ENCODE results near the gene KAZN. TPM values are rescaled to one million over a fixed set of nuclear protein-coding genes. Genes with fewer than 3 reads are reported as not detected.

Gene KAZN
- total RNA-seq, 1 donor from 2014 or later = 21.2 TPM

- Histone ChIP-seq H3K27me3 (ENCODE audit: low read depth) (peaks cover 38% of the 10 kb centered on the region), H3K27ac (no peak overlapping the region), H3K36me3 (no peaks in the 10 kb centered on the region), H3K9me3 (no peaks in the 10 kb centered on the region), H3K4me1 (no peaks in the 10 kb centered on the region), H3K4me3 (peak overlapping the region; percentile 51)
- TF ChIP-seq, protein P1, sequence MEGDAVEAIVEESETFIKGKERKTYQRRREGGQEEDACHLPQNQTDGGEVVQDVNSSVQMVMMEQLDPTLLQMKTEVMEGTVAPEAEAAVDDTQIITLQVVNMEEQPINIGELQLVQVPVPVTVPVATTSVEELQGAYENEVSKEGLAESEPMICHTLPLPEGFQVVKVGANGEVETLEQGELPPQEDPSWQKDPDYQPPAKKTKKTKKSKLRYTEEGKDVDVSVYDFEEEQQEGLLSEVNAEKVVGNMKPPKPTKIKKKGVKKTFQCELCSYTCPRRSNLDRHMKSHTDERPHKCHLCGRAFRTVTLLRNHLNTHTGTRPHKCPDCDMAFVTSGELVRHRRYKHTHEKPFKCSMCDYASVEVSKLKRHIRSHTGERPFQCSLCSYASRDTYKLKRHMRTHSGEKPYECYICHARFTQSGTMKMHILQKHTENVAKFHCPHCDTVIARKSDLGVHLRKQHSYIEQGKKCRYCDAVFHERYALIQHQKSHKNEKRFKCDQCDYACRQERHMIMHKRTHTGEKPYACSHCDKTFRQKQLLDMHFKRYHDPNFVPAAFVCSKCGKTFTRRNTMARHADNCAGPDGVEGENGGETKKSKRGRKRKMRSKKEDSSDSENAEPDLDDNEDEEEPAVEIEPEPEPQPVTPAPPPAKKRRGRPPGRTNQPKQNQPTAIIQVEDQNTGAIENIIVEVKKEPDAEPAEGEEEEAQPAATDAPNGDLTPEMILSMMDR (IDR thresholded peaks at IDR 0.05) = no peak
- intact Hi-C loops (cut with DNase I) = no loop called here
- no peak for DNase-seq
- ATAC-seq = no peak
Observed at GRCh38 chr1:14600405-14601112, 2.1 kb downstream of the KAZN start.

- H3K4me1 ChIP-seq = no peaks in the 10 kb centered on the region
- TF ChIP-seq, protein P1 (IDR thresholded peaks at IDR 0.05) = no peak
- no peak overlapping the region for H3K27ac ChIP-seq
- intact Hi-C loops (cut with DNase I) = no loop called here
- no peak overlapping the region for H3K4me3 ChIP-seq
- no peaks in the 10 kb centered on the region for H3K36me3 ChIP-seq
- peaks cover 34% of the 10 kb centered on the region for H3K27me3 ChIP-seq (ENCODE audit: low read depth)
- no peaks in the 10 kb centered on the region for H3K9me3 ChIP-seq
- DNase-seq = no peak
- ATAC-seq = no peak
Observed at GRCh38 chr1:14602136-14602535, 3.7 kb downstream of the KAZN start.

- no peaks in the 10 kb centered on the region for H3K4me1 ChIP-seq
- no peaks in the 10 kb centered on the region for H3K36me3 ChIP-seq
- DNase-seq = no peak
- ATAC-seq = no peak
- H3K9me3 ChIP-seq = no peaks in the 10 kb centered on the region
- TF ChIP-seq, protein P1 (IDR thresholded peaks at IDR 0.05) = no peak
- intact Hi-C loops (cut with DNase I) = no loop called here
- peaks cover 24% of the 10 kb centered on the region for H3K27me3 ChIP-seq (ENCODE audit: low read depth)
- H3K4me3 ChIP-seq = no peak overlapping the region
- H3K27ac ChIP-seq = no peak overlapping the region
Observed at GRCh38 chr1:14603645-14604044, 5.2 kb downstream of the KAZN start.

DNA sequence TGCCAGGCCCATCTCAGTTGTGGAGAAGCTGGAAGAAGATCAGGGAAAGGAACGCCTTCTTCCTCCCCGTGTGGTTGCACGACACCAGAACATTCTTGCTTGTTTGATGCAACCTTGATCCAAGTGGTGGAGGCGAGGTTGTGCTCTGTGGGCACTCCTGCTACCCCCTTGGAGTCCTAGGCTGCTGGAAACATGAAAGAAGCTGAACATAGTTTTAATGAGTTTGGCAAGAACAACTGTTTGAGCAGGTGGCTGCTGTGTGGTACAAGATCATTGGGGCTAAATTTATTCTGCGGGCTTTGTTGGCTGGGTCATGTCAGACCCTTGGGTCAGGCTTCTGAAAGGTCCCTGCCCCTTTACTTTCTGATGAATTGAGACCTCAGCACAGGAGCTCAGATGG is 5.9 kb downstream of the KAZN start:
- Histone ChIP-seq H3K27ac (no peak overlapping the region), H3K36me3 (no peaks in the 10 kb centered on the region), H3K4me3 (no peak overlapping the region), H3K4me1 (no peaks in the 10 kb centered on the region), H3K27me3 (ENCODE audit: low read depth) (peaks cover 16% of the 10 kb centered on the region), H3K9me3 (no peaks in the 10 kb centered on the region)
- no peak for DNase-seq
- no peak for ATAC-seq
- TF ChIP-seq, protein P1 (IDR thresholded peaks at IDR 0.05) = no peak
- intact Hi-C loops (cut with DNase I) = no loop called here

DNA sequence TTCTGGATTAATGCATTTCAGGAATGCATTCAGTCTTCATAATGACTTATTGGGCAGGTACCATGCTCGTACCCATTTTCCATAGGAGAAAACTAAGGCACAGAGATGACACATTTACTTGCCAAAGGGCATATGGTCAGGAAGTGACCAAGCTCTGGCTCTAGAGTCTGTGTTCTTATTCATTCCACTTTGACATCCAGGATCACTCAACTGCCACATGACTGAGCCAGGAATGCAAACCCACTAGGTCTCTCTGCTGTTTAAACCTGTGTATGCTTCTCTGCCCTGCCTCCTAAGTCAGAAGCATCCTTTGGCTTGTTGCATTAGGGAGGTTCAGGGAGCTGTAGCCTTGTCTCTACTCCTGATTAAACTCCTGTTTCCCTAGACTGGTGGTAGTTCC is 7.5 kb downstream of the KAZN start:
- DNase-seq = no peak
- H3K27ac ChIP-seq = no peak overlapping the region
- H3K36me3 ChIP-seq = no peaks in the 10 kb centered on the region
- TF ChIP-seq, protein P1 (IDR thresholded peaks at IDR 0.05) = no peak
- ATAC-seq = no peak
- no peaks in the 10 kb centered on the region for H3K9me3 ChIP-seq
- intact Hi-C loops (cut with DNase I) = no loop called here
- no peaks in the 10 kb centered on the region for H3K4me1 ChIP-seq
- no peak overlapping the region for H3K4me3 ChIP-seq
- H3K27me3 ChIP-seq (ENCODE audit: low read depth) = peaks cover 1% of the 10 kb centered on the region
